Sciatic nerve (tissue), 2 donors: ENCODE results near the gene GPRIN3. TPM values are rescaled to one million over a fixed set of nuclear protein-coding genes. Genes with fewer than 3 reads are reported as not detected.

Source experiments
- ATAC-seq: fragments of 200-7000 bp; cut with Tn5 transposase; one replicate; pipeline ENCODE4 v1.9.1; 2020; ENCODE audit warnings: mild to moderate bottlenecking, moderate library complexity
- DNase-seq: peaks from one replicate; pipeline ENCODE4 v3.0.0-alpha.2; 2020; ENCODE audit warnings: low spot score
- intact Hi-C: fragments of 100-400 bp; cut with DNase I; formaldehyde crosslinking; loops from one replicate; pipeline ENCODE4 v1.14.2; 2022
- total RNA-seq: library from RNA; stranded (reverse); fragmentation: NEBNext Ultra II Directional; extraction: Animal tissue kit (Norgen Biotek cat#: 25700); gene quantifications from one replicate; pipeline ENCODE4 v1.2.1, GENCODE V29; 2021
- donor health status: DM: no; HTN: no; CAD: no.
- donor health status: DM: no; HTN: no; CAD: no.

The GPRIN3 gene
- total RNA-seq, 1 donor from 2014 or later, result 7.0 TPM

- DNase-seq (no peak), ATAC-seq (no peak)
- intact Hi-C loops, result no loop called here
Measured at GRCh38 chr4:89295415-89295927, 12.1 kb downstream of the GPRIN3 start.

DNA sequence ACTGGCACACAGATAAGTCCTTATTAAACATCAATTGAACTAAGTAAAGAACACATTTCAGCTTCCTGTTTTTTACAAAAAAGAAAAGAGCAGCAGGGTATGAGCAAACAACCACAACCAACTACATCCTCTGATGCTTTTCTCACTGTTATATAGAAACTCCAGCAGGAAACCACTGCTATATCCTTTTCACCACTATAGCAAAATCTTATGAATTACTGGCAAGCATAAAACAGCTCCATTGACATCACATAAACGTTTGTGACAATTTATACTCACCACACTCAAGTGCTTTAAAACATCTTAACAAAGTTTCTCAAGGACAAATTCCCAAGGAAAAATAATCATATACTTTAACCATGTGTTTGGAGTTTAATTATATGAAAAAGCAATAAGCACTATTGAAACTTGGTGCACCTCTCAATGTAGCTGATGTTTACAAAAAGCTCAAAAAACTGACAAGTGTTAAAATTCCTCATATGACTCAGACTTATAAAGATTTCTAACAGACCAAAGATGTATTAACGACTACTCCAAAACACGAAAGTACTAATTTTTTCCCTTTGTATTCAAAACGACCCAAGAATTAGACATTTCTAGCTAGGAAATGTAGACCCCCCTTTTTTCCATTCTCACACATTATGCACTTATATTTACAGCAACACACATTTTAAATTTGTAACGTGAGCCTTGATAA is 12.9 kb downstream of the GPRIN3 start:
- DNase-seq (no peak), ATAC-seq (peak; percentile 24)
- intact Hi-C loops, result no loop called here

GRCh38 chr4:89293299-89293698 is 14.3 kb downstream of the GPRIN3 start:
- DNase-seq (no peak), ATAC-seq (no peak)
- intact Hi-C loops, result no loop called here

GRCh38 chr4:89290727-89291516 is 16.7 kb downstream of the GPRIN3 start:
- peak; percentile 90 for ATAC-seq
- no peak for DNase-seq
- intact Hi-C loops, result no loop called here

GRCh38 chr4:89289312-89289711 is 18.3 kb downstream of the GPRIN3 start:
- DNase-seq (no peak), ATAC-seq (no peak)
- intact Hi-C loops, result no loop called here

- DNase-seq (no peak), ATAC-seq (peak; percentile 50)
- intact Hi-C loops, result no loop called here
Measured at GRCh38 chr4:89288430-89288829, 19.2 kb downstream of the GPRIN3 start.

DNA sequence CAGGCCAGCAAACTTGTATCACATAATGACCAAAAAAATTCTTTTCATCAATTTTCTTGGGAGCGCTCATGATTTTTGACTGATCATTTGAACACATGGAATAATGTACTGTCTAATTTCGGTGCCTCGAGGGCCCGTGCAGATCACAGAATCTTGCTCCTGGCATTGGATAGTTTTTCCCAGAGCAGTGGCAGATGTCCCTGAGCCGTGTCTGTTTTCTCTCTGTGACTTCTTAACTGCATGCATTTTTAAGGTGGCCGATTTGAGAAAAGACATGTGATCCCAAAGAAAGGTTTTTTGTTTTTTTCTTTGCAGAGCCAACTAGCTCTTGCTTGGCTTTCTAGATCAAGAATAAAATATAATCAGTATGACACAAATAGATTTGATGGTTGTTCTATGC is 19.7 kb downstream of the GPRIN3 start:
- intact Hi-C loops, result no loop called here
- DNase-seq, result no peak
- ATAC-seq, result no peak

- intact Hi-C loops, result no loop called here
- DNase-seq, result no peak
- ATAC-seq, result no peak
Measured at GRCh38 chr4:89285745-89286144, 21.9 kb downstream of the GPRIN3 start.

- intact Hi-C loops, result no loop called here
- ATAC-seq (no peak), DNase-seq (no peak)
Measured at GRCh38 chr4:89284828-89285227, 22.8 kb downstream of the GPRIN3 start.

DNA sequence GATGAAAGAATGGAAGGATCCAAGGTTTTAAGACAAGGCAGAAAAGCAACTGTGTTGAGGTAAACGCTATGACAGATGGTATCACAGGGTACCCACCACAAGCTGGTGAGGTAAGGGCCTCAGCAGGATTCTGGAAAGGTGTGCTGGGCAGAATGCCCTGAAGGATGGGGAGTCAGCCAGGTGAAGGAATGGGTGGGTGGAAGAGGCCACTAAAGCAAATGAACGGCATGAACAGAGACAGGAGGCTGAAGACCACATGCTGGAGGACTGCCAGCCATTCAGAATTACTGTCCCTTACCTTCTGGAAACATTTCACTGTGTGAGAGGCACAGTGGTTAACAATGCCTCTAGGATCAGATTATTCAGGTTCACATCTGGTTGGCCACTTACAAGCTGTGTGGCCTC is 23.6 kb downstream of the GPRIN3 start:
- DNase-seq (no peak), ATAC-seq (no peak)
- intact Hi-C loops, result no loop called here

- no peak for DNase-seq
- intact Hi-C loops, result no loop called here
Measured at GRCh38 chr4:89283226-89284009, 24.2 kb downstream of the GPRIN3 start.

GRCh38 chr4:89279385-89279784 is 28.2 kb downstream of the GPRIN3 start:
- intact Hi-C loops, result no loop called here
- DNase-seq, result no peak
- ATAC-seq, result no peak

More at GRCh38 chr4:89283226-89284009, 24.2 kb downstream of the GPRIN3 start:
- no peak for ATAC-seq

- ATAC-seq (no peak), DNase-seq (no peak)
- intact Hi-C loops, result no loop called here
Measured at GRCh38 chr4:89277412-89277811, 30.2 kb downstream of the GPRIN3 start.

- DNase-seq, result no peak
- intact Hi-C loops, result no loop called here
- no peak for ATAC-seq
Measured at GRCh38 chr4:89276296-89276695, 31.3 kb downstream of the GPRIN3 start.

DNA sequence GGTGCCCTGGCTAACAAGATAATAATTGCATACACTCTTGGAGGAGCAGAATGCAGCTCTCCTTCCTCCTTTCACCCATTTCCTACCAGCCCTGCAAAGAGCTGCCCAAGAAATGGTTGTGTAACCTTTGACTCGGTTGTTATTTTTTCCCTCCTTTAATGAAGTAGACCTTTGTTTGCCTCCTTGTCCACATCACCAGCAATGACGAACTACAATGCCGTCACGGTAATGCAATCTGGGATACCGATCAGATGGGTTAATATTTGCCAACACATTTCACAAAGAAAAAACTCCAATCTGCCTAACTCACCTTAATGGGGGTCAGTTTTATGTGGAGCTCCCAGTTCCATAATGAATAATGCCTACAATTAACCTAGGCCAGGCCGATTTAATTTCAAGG is 32.0 kb downstream of the GPRIN3 start:
- intact Hi-C loops, result no loop called here
- no peak for ATAC-seq

DNA sequence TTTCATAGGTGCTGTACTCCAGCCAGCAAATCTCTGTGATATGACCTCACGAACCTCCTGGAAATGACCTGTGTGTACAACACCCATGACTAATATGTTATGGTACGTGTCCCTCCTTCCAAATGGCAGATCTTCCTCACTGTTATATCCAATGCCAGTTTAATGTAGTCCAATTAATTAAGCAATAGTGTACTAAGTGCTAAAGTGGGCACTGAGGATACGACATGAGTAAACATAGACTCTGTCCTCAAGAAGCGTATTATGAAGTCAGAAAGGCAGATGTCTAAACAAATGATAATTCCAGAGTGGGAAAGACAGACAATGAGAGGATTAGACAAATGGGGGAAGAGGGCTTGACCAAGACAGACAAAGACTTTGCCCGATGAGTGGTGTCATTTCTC is 33.9 kb downstream of the GPRIN3 start:
- intact Hi-C loops, result no loop called here
- no peak for ATAC-seq

More for the DNA sequence above, 32.0 kb downstream of the GPRIN3 start:
- no peak for DNase-seq

DNA sequence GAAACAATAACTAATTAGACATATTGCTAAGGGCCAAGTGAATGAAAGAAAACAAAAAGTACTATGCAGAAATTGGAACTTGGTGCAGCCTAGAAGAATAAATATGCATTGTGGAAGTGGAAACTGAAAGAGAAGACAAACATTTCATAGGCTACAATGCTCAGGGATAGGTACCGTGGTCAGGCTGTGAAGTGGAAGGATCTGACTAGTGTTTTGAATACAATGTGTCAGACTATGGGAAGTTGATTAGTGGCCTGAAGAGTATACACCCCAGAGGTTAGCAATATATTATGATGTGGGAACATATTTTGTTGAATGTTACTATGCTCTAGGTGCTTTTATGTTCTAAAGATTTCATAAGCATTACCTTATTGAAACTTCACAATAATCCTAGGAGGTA is 36.8 kb downstream of the GPRIN3 start:
- no peak for ATAC-seq
- intact Hi-C loops, result no loop called here
- no peak for DNase-seq

More for the DNA sequence above, 33.9 kb downstream of the GPRIN3 start:
- DNase-seq, result no peak

DNA sequence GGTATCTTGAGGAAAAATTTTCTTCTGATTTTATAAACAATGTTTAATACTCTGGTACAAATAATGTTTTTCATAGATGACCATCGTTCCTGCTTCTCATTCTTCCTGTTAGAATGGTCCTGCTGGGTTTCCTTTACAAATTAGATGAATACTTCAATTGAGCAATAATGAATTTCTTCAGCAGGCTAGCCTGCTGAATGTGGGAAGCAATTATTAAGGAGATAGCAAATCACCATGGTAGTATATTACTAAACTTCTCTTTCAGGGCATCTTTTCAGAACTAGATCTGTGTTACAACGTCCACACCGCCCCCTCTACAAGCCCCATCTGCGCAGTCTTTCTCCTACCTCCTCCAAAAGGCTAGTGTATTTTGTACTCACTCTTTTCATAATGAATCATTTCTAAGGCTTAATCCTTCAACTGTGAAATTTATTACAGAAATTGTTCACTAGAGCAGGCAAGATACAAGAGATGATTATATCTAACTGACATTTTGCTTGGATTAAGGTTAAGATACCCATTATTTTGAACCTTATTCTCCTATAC is 38.4 kb downstream of the GPRIN3 start:
- ATAC-seq (peak; percentile 58), DNase-seq (no peak)
- intact Hi-C loops, result no loop called here

DNA sequence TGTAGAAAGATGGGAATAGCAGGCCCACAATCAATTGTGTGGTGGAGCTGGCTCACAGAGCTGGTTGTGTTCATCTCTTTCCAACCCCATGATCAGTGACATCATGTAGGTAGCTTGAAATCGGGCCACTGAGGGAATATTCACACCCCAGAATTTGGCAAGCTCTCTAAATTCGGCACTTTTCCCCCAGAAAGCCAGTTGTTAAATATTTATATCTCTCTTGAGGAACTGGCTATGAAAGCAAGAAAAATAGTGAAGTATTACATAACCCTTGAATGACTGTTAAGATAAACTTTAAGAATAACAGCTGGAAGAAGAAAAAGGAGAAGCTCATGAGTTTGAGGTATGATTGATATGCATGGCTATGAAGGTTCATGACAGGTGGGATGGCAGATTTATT is 38.9 kb downstream of the GPRIN3 start:
- DNase-seq, result no peak
- ATAC-seq, result peak; percentile 96
- intact Hi-C loops, result no loop called here
